H1 (cell line): ENCODE measurements around the gene LANCL2. TPM values are rescaled to one million over a fixed set of nuclear protein-coding genes. Genes with fewer than 3 reads are reported as not detected.

ENCODE experiments used
- CTCF ChIA-PET: fragments of 300-600 bp; sonication (Branson Sonifier 250); formaldehyde crosslinking; loops from one replicate; lab custom pipeline; 2021; ENCODE audit not compliant: partially characterized antibody; lab: Charles Lee
- POLR2A ChIA-PET: fragments of 300-600 bp; sonication (Branson Sonifier 250); formaldehyde crosslinking; loops from one replicate; lab custom pipeline; 2021; ENCODE audit warnings: inconsistent platforms; ENCODE audit not compliant: partially characterized antibody; lab: Charles Lee
- DNase-seq, 2 experiments: peaks; one replicate each; pipeline versions ENCODE4 v3.0.0 to v3.0.0-alpha.2; 2010 to 2022; ENCODE audit warnings: low spot score in 2 of 2, low read depth in 1 of 2, mixed read lengths in 1 of 2
- FAIRE-seq: peaks from 2 replicates; lab custom pipeline; 2011; peaks lifted over from hg19 to GRCh38; lab: Jason Lieb, UNC
- H2AFZ ChIP-seq: 2 replicates; pipeline ENCODE4 v1.8.1; 2012; ENCODE audit warnings: low read length, inconsistent platforms
- H2AK5ac ChIP-seq: 2 replicates; pipeline ENCODE4 v1.6.1; 2013; ENCODE audit warnings: low read depth, low read length
- H2BK120ac ChIP-seq: replicated peaks from 2 replicates; pipeline ENCODE3; 2013; ENCODE audit warnings: low read depth, low read length, inconsistent platforms
- H2BK12ac ChIP-seq: 2 replicates; pipeline ENCODE4 v1.6.1; 2013; ENCODE audit warnings: low read depth, low read length
- H2BK15ac ChIP-seq: 2 replicates; pipeline ENCODE4 v1.6.1; 2013; ENCODE audit warnings: low read length
- H2BK20ac ChIP-seq: 2 replicates; pipeline ENCODE4 v1.6.1; 2013; ENCODE audit warnings: low read length
- H2BK5ac ChIP-seq: 2 replicates; pipeline ENCODE4 v1.6.1; 2013; ENCODE audit warnings: low read depth, low read length
- H3K14ac ChIP-seq: 2 replicates; pipeline ENCODE4 v1.6.1; 2013; ENCODE audit warnings: inconsistent platforms; ENCODE audit not compliant: insufficient read length
- H3K18ac ChIP-seq: 2 replicates; pipeline ENCODE4 v1.6.1; 2013; ENCODE audit warnings: low read length; ENCODE audit errors: extremely low read depth
- H3K23ac ChIP-seq: 2 replicates; pipeline ENCODE4 v1.6.1; 2013; ENCODE audit warnings: inconsistent platforms; ENCODE audit not compliant: insufficient read length
- H3K23me2 ChIP-seq: 2 replicates; pipeline ENCODE4 v1.6.1; 2013; ENCODE audit warnings: low read depth, low read length
- H3K27ac ChIP-seq: 2 replicates; pipeline ENCODE4 v1.6.1; 2011; ENCODE audit warnings: low read depth, low read length, inconsistent platforms
- H3K27me3 ChIP-seq, 4 experiments: replicated peaks in 1 of 4; 1 replicate in 1 of 4; 2 replicates in 3 of 4; pipeline versions ENCODE4 v1.6.1 to v1.8.1; 2011 to 2013; ENCODE audit warnings: low read length in 3 of 4, mild to moderate bottlenecking in 3 of 4, inconsistent platforms in 2 of 4, mixed read lengths in 2 of 4, moderate library complexity in 1 of 4; ENCODE audit not compliant: control insufficient read depth in 3 of 4, insufficient read depth in 3 of 4; ENCODE audit errors: extremely low read depth in 1 of 4
- H3K36me3 ChIP-seq, 4 experiments: 2 replicates each; pipeline versions ENCODE4 v1.6.1 to v1.8.1; 2011 to 2013; ENCODE audit warnings: mild to moderate bottlenecking in 4 of 4, low read length in 3 of 4, moderate library complexity in 2 of 4, control low read depth in 1 of 4, inconsistent platforms in 1 of 4; ENCODE audit not compliant: insufficient read depth in 4 of 4, control insufficient read depth in 2 of 4
- H3K4ac ChIP-seq: replicated peaks from 2 replicates; pipeline ENCODE3; 2013; ENCODE audit warnings: low read length, low read depth, mixed read lengths, inconsistent platforms; ENCODE audit not compliant: insufficient read length
- H3K4me1 ChIP-seq, 4 experiments: replicated peaks in 1 of 4; 1 replicate in 1 of 4; 2 replicates in 3 of 4; pipeline versions ENCODE4 v1.6.1 to v1.8.1; 2011 to 2013; ENCODE audit warnings: low read length in 3 of 4, inconsistent platforms in 2 of 4, mixed read lengths in 1 of 4; ENCODE audit not compliant: insufficient read depth in 4 of 4, control insufficient read depth in 3 of 4
- H3K4me2 ChIP-seq, 2 experiments: 2 replicates each; pipeline versions ENCODE4 v1.6.1 to v1.8.1; 2011 to 2013; ENCODE audit warnings: low read depth in 2 of 2, low read length in 2 of 2, control low read depth in 1 of 2, inconsistent platforms in 1 of 2, mild to moderate bottlenecking in 1 of 2; ENCODE audit not compliant: insufficient read depth in 1 of 2
- H3K4me3 ChIP-seq, 4 experiments: fragments of 200-600, 300-600 bp in 1 of 4; sonication (generic), shearing (Covaris generic), sonication (Bioruptor Twin) in 1 of 4; 2 replicates each; pipeline versions ENCODE4 v1.5.1 to v1.8.1; 2011 to 2016; ENCODE audit warnings: low read length in 4 of 4, low read depth in 3 of 4, control low read depth in 2 of 4, inconsistent platforms in 2 of 4, mild to moderate bottlenecking in 2 of 4, mixed read lengths in 1 of 4, moderate library complexity in 1 of 4; ENCODE audit not compliant: insufficient read depth in 2 of 4; ENCODE audit errors: extremely low read depth in 1 of 4
- H3K56ac ChIP-seq: replicated peaks from 2 replicates; pipeline ENCODE3; 2013; ENCODE audit warnings: low read depth, mild to moderate bottlenecking, mixed read lengths, low read length, inconsistent platforms; ENCODE audit not compliant: insufficient read length
- H3K79me1 ChIP-seq: 2 replicates; pipeline ENCODE4 v1.6.1; 2013; ENCODE audit warnings: low read depth, low read length, control low read depth
- H3K79me2 ChIP-seq, 2 experiments: 2 replicates each; pipeline versions ENCODE4 v1.6.1 to v1.8.1; 2012 to 2013; ENCODE audit warnings: low read length in 2 of 2, mild to moderate bottlenecking in 2 of 2, inconsistent platforms in 1 of 2; ENCODE audit not compliant: insufficient read depth in 2 of 2, control insufficient read depth in 1 of 2
- H3K9ac ChIP-seq, 4 experiments: replicated peaks in 1 of 4; 1 replicate in 1 of 4; 2 replicates in 3 of 4; pipeline versions ENCODE4 v1.6.1 to v1.8.1; 2011 to 2013; ENCODE audit warnings: low read depth in 3 of 4, low read length in 3 of 4, control low read depth in 2 of 4, mild to moderate bottlenecking in 2 of 4, moderate library complexity in 2 of 4, inconsistent platforms in 1 of 4; ENCODE audit errors: extremely low read depth in 1 of 4
- H3K9me3 ChIP-seq, 2 experiments: 2 replicates each; pipeline versions ENCODE4 v1.6.1 to v1.8.1; 2012 to 2013; ENCODE audit warnings: mild to moderate bottlenecking in 2 of 2, moderate library complexity in 2 of 2, control low read depth in 1 of 2, inconsistent platforms in 1 of 2, low read depth in 1 of 2, low read length in 1 of 2, mixed read lengths in 1 of 2; ENCODE audit not compliant: insufficient read depth in 2 of 2
- H4K20me1 ChIP-seq, 2 experiments: replicated peaks in 1 of 2; 2 replicates each; pipeline versions ENCODE3 to v1.8.1; 2011 to 2013; ENCODE audit warnings: inconsistent platforms in 2 of 2, low read length in 2 of 2, mild to moderate bottlenecking in 1 of 2; ENCODE audit not compliant: insufficient read depth in 2 of 2, control insufficient read depth in 1 of 2
- H4K5ac ChIP-seq: 2 replicates; pipeline ENCODE4 v1.6.1; 2013; ENCODE audit warnings: low read length, low read depth, mixed read lengths, inconsistent platforms; ENCODE audit not compliant: insufficient read length
- H4K8ac ChIP-seq: 2 replicates; pipeline ENCODE4 v1.8.0; 2013; ENCODE audit warnings: mild to moderate bottlenecking, moderate library complexity, low read length, inconsistent platforms; ENCODE audit not compliant: insufficient read depth; ENCODE audit errors: extremely low read depth
- H4K91ac ChIP-seq: replicated peaks from 2 replicates; pipeline ENCODE3; 2013; ENCODE audit warnings: low read length, mixed read lengths, inconsistent platforms; ENCODE audit not compliant: insufficient read length
- CTBP2 ChIP-seq: IDR thresholded peaks from 2 replicates; pipeline ENCODE4 v1.7.0; 2011; ENCODE audit warnings: borderline replicate concordance, mild to moderate bottlenecking, moderate library complexity, mixed read lengths, low read length; ENCODE audit not compliant: insufficient read depth, insufficient read length
- EP300 ChIP-seq, 2 experiments: IDR thresholded peaks; 1 replicate in 1 of 2; 2 replicates in 1 of 2; pipeline ENCODE4 v1.6.1; 2011 to 2012; ENCODE audit warnings: low read depth in 2 of 2, low read length in 2 of 2, mild to moderate bottlenecking in 2 of 2, borderline replicate concordance in 1 of 2, inconsistent platforms in 1 of 2, moderate library complexity in 1 of 2
- JUN ChIP-seq: IDR thresholded peaks from 2 replicates; pipeline ENCODE4 v1.6.1; 2011; ENCODE audit warnings: low read depth, mild to moderate bottlenecking, improper control_type of control experiment, low read length
- POLR2AphosphoS5 ChIP-seq: IDR thresholded peaks from 2 replicates; pipeline ENCODE4 v1.6.1; 2011; ENCODE audit warnings: low read depth, low read length
- WGBS, 2 experiments: shearing (Covaris generic) in 1 of 2; methylation state at CpG; one replicate each; pipeline versions ENCODE4 v1.1.6 to v1.1.7; 2013 to 2015; ENCODE audit warnings: low lambda C conversion rate in 2 of 2, mixed read lengths in 2 of 2, inconsistent platforms in 1 of 2, low coverage in 1 of 2, missing lambda C conversion rate in 1 of 2; ENCODE audit not compliant: insufficient replicate concordance in 2 of 2, insufficient coverage in 1 of 2, insufficient read length in 1 of 2; ENCODE audit errors: extremely low coverage in 1 of 2, missing lambda C conversion rate in 1 of 2; 5-methylcytosine and 5-hydroxymethylcytosine counted together
- polyA plus RNA-seq, 7 experiments: library from polyadenylated mRNA; depleted of rRNA in 3 of 7; stranded (reverse) in 5 of 7; unstranded in 2 of 7; fragments of >200 nt in 5 of 7; fragments of 200-250 nt in 2 of 7; gene quantifications; 1 replicate in 5 of 7; 2 replicates in 1 of 7; 4 replicates in 1 of 7; pipeline versions ENCODE4 v1.2.1 to v1.2.3, GENCODE V29; 2011 to 2013; ENCODE audit warnings: missing spikeins in 2 of 7, mixed read lengths in 2 of 7
- total RNA-seq: library from RNA; stranded (reverse); fragmentation: NEBNext Ultra II Directional; extraction: Animal tissue kit (Norgen Biotek cat#: 25700); gene quantifications from 2 replicates; pipeline ENCODE4 v1.2.1, GENCODE V29; 2021

Gene LANCL2
- total and polyA plus RNA-seq, 2 of the 8 experiments (the other 6 are each of a cell fraction or from before 2014, with no cell fraction given), result 9.2 to 9.5 TPM

DNA sequence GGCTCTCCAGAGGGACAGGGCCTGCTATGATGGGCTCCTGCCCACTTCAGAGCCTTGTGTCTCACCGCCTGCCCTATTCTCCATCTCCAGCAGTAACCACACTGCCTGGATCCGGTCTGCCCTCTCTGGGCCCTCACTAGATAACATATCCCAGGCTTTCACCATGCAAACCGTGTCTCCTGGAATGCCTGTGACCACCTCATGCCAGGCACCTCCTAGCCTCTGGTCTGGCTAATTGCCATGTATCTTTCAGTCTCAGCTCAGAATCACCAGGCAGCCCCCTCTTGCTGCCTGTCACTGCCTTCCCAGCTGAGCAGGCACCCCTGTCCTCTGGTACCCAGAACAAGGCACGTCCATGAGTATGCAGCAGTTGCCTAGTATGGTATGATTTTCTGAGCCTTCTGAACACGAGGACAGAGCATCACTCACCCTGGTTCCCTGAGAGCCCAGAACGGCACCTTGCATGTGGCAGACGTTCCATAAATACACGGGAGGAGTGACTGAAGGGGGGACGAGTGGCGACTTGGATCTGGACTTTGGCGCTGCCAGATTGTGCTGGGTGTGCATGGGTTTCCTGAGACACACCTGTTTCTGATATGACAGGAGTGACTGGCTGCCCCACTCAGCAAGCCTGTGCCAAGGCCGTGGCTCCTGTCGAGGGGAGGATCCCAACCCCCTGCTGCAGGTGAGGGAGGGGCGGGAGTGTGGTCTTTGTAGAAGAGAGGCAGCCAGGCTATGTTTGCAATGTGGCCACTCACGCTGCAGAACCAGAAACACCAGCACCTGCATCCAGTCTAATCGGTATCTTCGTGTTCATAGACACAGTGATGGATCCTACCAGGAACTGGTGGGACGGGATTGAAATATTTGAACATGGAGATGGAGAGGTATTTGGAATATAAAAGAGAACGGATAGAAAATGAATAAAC is 112.0 kb downstream of the LANCL2 start:
- H3K36me3 ChIP-seq, result no peaks in the 10 kb centered on the region; a peak in 1 of 8 replicates
- no peaks in the 10 kb centered on the region for H3K9me3 ChIP-seq
- H4K91ac ChIP-seq, result no peak overlapping the region
- no peak overlapping the region for H3K4me3 ChIP-seq
- no peak overlapping the region for H2AFZ ChIP-seq
- H2BK5ac ChIP-seq, result peak overlapping the region; percentile 52; the same call in 1 of the 2 replicates
- H3K79me1 ChIP-seq, result peaks cover 8% of the 10 kb centered on the region; the same call in 1 of the 2 replicates
- POLR2A ChIA-PET, result no interaction called here
- H3K79me2 ChIP-seq, result no peaks in the 10 kb centered on the region
- H3K4ac ChIP-seq, result no peak overlapping the region
- FAIRE-seq (no peak), DNase-seq (peak in 1 of 2 experiments; percentile 39)
- H3K56ac ChIP-seq, result no peak overlapping the region
- H3K4me2 ChIP-seq, result no peak overlapping the region
- H4K5ac ChIP-seq, result no peak overlapping the region
- H2BK120ac ChIP-seq, result no peak overlapping the region
- H3K4me1 ChIP-seq, result no peaks in the 10 kb centered on the region; a peak in 1 of 7 replicates
- H2AK5ac ChIP-seq, result no peak overlapping the region
- no peak overlapping the region for H2BK20ac ChIP-seq
- H3K9ac ChIP-seq, result no peak overlapping the region
- no peak overlapping the region for H2BK12ac ChIP-seq
- no peak overlapping the region for H3K27ac ChIP-seq
- H4K8ac ChIP-seq, result no peak overlapping the region
- CTCF ChIA-PET, result interaction anchor here (0.7 kb wide), 1 partner anchor 10 kb away, joined by 3 read pairs; no protein-coding TSS in a partner anchor
- WGBS, 2 experiments, result 92 to 100% methylated on average over 1 to 19 of the region's 19 CpGs
- no peaks in the 10 kb centered on the region for H3K27me3 ChIP-seq
- H3K14ac ChIP-seq, result no peak overlapping the region
- TF ChIP-seq CTBP2, result no peak
- TF ChIP-seq POLR2AphosphoS5, result no peak
- no peak for TF ChIP-seq JUN
- TF ChIP-seq EP300 (IDR thresholded peaks at IDR 0.05; ENCODE audit: borderline replicate concordance in 1 of 2, low read depth in 2 of 2, low read length in 2 of 2), result no peak
- H3K18ac ChIP-seq, result no peak overlapping the region
- no peak overlapping the region for H2BK15ac ChIP-seq
- no peak overlapping the region for H3K23ac ChIP-seq
- H3K23me2 ChIP-seq, result no peaks in the 10 kb centered on the region
- peaks cover 0 to 19% of the 10 kb centered on the region in 2 experiments for H4K20me1 ChIP-seq
